Measurements from ENCODE around the gene SLC13A5. TPM values are rescaled to one million over a fixed set of nuclear protein-coding genes. Genes with fewer than 3 reads are reported as not detected.

Gene SLC13A5
- total RNA-seq, 1 donor from 2014 or later, result not detected

GRCh38 chr17:6676802-6677157 is 36.4 kb downstream of the SLC13A5 start:
- no peak overlapping the region for H3K4me3 Mint-ChIP-seq (ENCODE audit: low read depth)
- no peak overlapping the region for H3K27ac Mint-ChIP-seq
- intact Hi-C loops (cut with micrococcal nuclease), result no loop called here
- no peaks in the 10 kb centered on the region for H3K36me3 Mint-ChIP-seq (ENCODE audit: low read depth)
- peaks cover 3% of the 10 kb centered on the region for H3K4me1 Mint-ChIP-seq (ENCODE audit: low read depth)
- DNase-seq (ENCODE audit: low spot score), result no peak
- H3K27me3 Mint-ChIP-seq (ENCODE audit: low read depth), result peaks cover 27% of the 10 kb centered on the region
- H3K9me3 Mint-ChIP-seq, result no peaks in the 10 kb centered on the region

GRCh38 chr17:6675201-6675825 is 37.9 kb downstream of the SLC13A5 start:
- H3K4me3 Mint-ChIP-seq (ENCODE audit: low read depth), result no peak overlapping the region
- H3K27ac Mint-ChIP-seq, result no peak overlapping the region
- H3K4me1 Mint-ChIP-seq (ENCODE audit: low read depth), result peaks cover 3% of the 10 kb centered on the region
- H3K27me3 Mint-ChIP-seq (ENCODE audit: low read depth), result peaks cover 21% of the 10 kb centered on the region
- intact Hi-C loops (cut with micrococcal nuclease), result no loop called here
- no peaks in the 10 kb centered on the region for H3K9me3 Mint-ChIP-seq
- no peaks in the 10 kb centered on the region for H3K36me3 Mint-ChIP-seq (ENCODE audit: low read depth)
- no peak for DNase-seq (ENCODE audit: low spot score)

- Mint-ChIP-seq H3K27ac (no peak overlapping the region), H3K27me3 (ENCODE audit: low read depth) (peaks cover 19% of the 10 kb centered on the region), H3K9me3 (no peaks in the 10 kb centered on the region), H3K36me3 (ENCODE audit: low read depth) (no peaks in the 10 kb centered on the region), H3K4me1 (ENCODE audit: low read depth) (peaks cover 5% of the 10 kb centered on the region), H3K4me3 (ENCODE audit: low read depth) (no peak overlapping the region)
- no peak for DNase-seq (ENCODE audit: low spot score)
- intact Hi-C loops (cut with micrococcal nuclease), result no loop called here
These were observed 38.6 kb downstream of the SLC13A5 start for GRCh38 chr17:6674586-6674985.

GRCh38 chr17:6671431-6671830 is 41.7 kb downstream of the SLC13A5 start:
- Mint-ChIP-seq H3K27me3 (ENCODE audit: low read depth) (peaks cover 14% of the 10 kb centered on the region), H3K9me3 (no peaks in the 10 kb centered on the region), H3K4me3 (ENCODE audit: low read depth) (no peak overlapping the region), H3K27ac (no peak overlapping the region), H3K4me1 (ENCODE audit: low read depth) (peaks cover 8% of the 10 kb centered on the region), H3K36me3 (ENCODE audit: low read depth) (no peaks in the 10 kb centered on the region)
- intact Hi-C loops (cut with micrococcal nuclease), result no loop called here
- DNase-seq (ENCODE audit: low spot score), result no peak

GRCh38 chr17:6670999-6671398 is 42.2 kb downstream of the SLC13A5 start:
- intact Hi-C loops (cut with micrococcal nuclease), result no loop called here
- no peak for DNase-seq (ENCODE audit: low spot score)
- peaks cover 8% of the 10 kb centered on the region for H3K4me1 Mint-ChIP-seq (ENCODE audit: low read depth)
- no peaks in the 10 kb centered on the region for H3K9me3 Mint-ChIP-seq
- no peaks in the 10 kb centered on the region for H3K36me3 Mint-ChIP-seq (ENCODE audit: low read depth)
- no peak overlapping the region for H3K4me3 Mint-ChIP-seq (ENCODE audit: low read depth)
- no peak overlapping the region for H3K27ac Mint-ChIP-seq
- H3K27me3 Mint-ChIP-seq (ENCODE audit: low read depth), result peaks cover 13% of the 10 kb centered on the region

- no peak for DNase-seq (ENCODE audit: low spot score)
- Mint-ChIP-seq H3K4me3 (ENCODE audit: low read depth) (no peak overlapping the region), H3K9me3 (no peaks in the 10 kb centered on the region), H3K27me3 (ENCODE audit: low read depth) (peaks cover 9% of the 10 kb centered on the region), H3K36me3 (ENCODE audit: low read depth) (no peaks in the 10 kb centered on the region), H3K4me1 (ENCODE audit: low read depth) (peaks cover 8% of the 10 kb centered on the region), H3K27ac (no peak overlapping the region)
- intact Hi-C loops (cut with micrococcal nuclease), result no loop called here
These were observed 42.6 kb downstream of the SLC13A5 start for GRCh38 chr17:6670571-6670970.

GRCh38 chr17:6669479-6670212 is 43.5 kb downstream of the SLC13A5 start:
- Mint-ChIP-seq H3K4me1 (ENCODE audit: low read depth) (peaks cover 8% of the 10 kb centered on the region), H3K27ac (no peak overlapping the region), H3K27me3 (ENCODE audit: low read depth) (peaks cover 11% of the 10 kb centered on the region), H3K9me3 (no peaks in the 10 kb centered on the region), H3K4me3 (ENCODE audit: low read depth) (no peak overlapping the region), H3K36me3 (ENCODE audit: low read depth) (no peaks in the 10 kb centered on the region)
- intact Hi-C loops (cut with micrococcal nuclease), result loop anchor here (5.0 to 10.0 kb wide), 2 partner anchors 173 to 225 kb away; no protein-coding TSS in a partner anchor
- DNase-seq (ENCODE audit: low spot score), result no peak

- intact Hi-C loops (cut with micrococcal nuclease), result loop anchor here (5.0 to 10.0 kb wide), 2 partner anchors 173 to 226 kb away; no protein-coding TSS in a partner anchor
- H3K4me3 Mint-ChIP-seq (ENCODE audit: low read depth), result no peak overlapping the region
- peaks cover 8% of the 10 kb centered on the region for H3K4me1 Mint-ChIP-seq (ENCODE audit: low read depth)
- peaks cover 11% of the 10 kb centered on the region for H3K27me3 Mint-ChIP-seq (ENCODE audit: low read depth)
- H3K9me3 Mint-ChIP-seq, result no peaks in the 10 kb centered on the region
- DNase-seq (ENCODE audit: low spot score), result no peak
- no peaks in the 10 kb centered on the region for H3K36me3 Mint-ChIP-seq (ENCODE audit: low read depth)
- H3K27ac Mint-ChIP-seq, result no peak overlapping the region
These were observed 44.3 kb downstream of the SLC13A5 start for GRCh38 chr17:6668727-6669425.

- Mint-ChIP-seq H3K4me1 (ENCODE audit: low read depth) (peaks cover 8% of the 10 kb centered on the region), H3K4me3 (ENCODE audit: low read depth) (no peak overlapping the region)
- intact Hi-C loops (cut with micrococcal nuclease), result loop anchor here (5.0 to 10.0 kb wide), 2 partner anchors 174 to 227 kb away; no protein-coding TSS in a partner anchor
These were observed 45.0 kb downstream of the SLC13A5 start for GRCh38 chr17:6668219-6668618.

GRCh38 chr17:6667516-6667915 is 45.7 kb downstream of the SLC13A5 start:
- Mint-ChIP-seq H3K27me3 (ENCODE audit: low read depth) (peaks cover 16% of the 10 kb centered on the region), H3K9me3 (no peaks in the 10 kb centered on the region), H3K27ac (no peak overlapping the region), H3K4me1 (ENCODE audit: low read depth) (peaks cover 8% of the 10 kb centered on the region), H3K4me3 (ENCODE audit: low read depth) (no peak overlapping the region), H3K36me3 (ENCODE audit: low read depth) (no peaks in the 10 kb centered on the region)
- DNase-seq (ENCODE audit: low spot score), result no peak
- intact Hi-C loops (cut with micrococcal nuclease), result loop anchor here (5.0 to 10.0 kb wide), 2 partner anchors 175 to 227 kb away; no protein-coding TSS in a partner anchor

More at GRCh38 chr17:6668219-6668618, 45.0 kb downstream of the SLC13A5 start:
- Mint-ChIP-seq H3K36me3 (ENCODE audit: low read depth) (no peaks in the 10 kb centered on the region), H3K27ac (no peak overlapping the region), H3K27me3 (ENCODE audit: low read depth) (peaks cover 11% of the 10 kb centered on the region), H3K9me3 (no peaks in the 10 kb centered on the region)
- no peak for DNase-seq (ENCODE audit: low spot score)

- H3K9me3 Mint-ChIP-seq, result no peaks in the 10 kb centered on the region
- intact Hi-C loops (cut with micrococcal nuclease), result loop anchor here (5.0 to 10.0 kb wide), 2 partner anchors 176 to 228 kb away; no protein-coding TSS in a partner anchor
- no peak overlapping the region for H3K4me3 Mint-ChIP-seq (ENCODE audit: low read depth)
- no peaks in the 10 kb centered on the region for H3K36me3 Mint-ChIP-seq (ENCODE audit: low read depth)
- H3K4me1 Mint-ChIP-seq (ENCODE audit: low read depth), result peaks cover 10% of the 10 kb centered on the region
- DNase-seq (ENCODE audit: low spot score), result no peak
- H3K27me3 Mint-ChIP-seq (ENCODE audit: low read depth), result peaks cover 21% of the 10 kb centered on the region
- H3K27ac Mint-ChIP-seq, result no peak overlapping the region
These were observed 46.6 kb downstream of the SLC13A5 start for GRCh38 chr17:6666557-6666956.

- peaks cover 24% of the 10 kb centered on the region for H3K27me3 Mint-ChIP-seq (ENCODE audit: low read depth)
- peaks cover 14% of the 10 kb centered on the region for H3K4me1 Mint-ChIP-seq (ENCODE audit: low read depth)
- no peak for DNase-seq (ENCODE audit: low spot score)
- intact Hi-C loops (cut with micrococcal nuclease), result loop anchor here (5.0 to 10.0 kb wide), 2 partner anchors 176 to 229 kb away; no protein-coding TSS in a partner anchor
- H3K9me3 Mint-ChIP-seq, result no peaks in the 10 kb centered on the region
- no peak overlapping the region for H3K27ac Mint-ChIP-seq
- no peaks in the 10 kb centered on the region for H3K36me3 Mint-ChIP-seq (ENCODE audit: low read depth)
- no peak overlapping the region for H3K4me3 Mint-ChIP-seq (ENCODE audit: low read depth)
These were observed 47.1 kb downstream of the SLC13A5 start for GRCh38 chr17:6666077-6666521.
